CD14-positive monocyte (primary cell): Measurements from ENCODE around the gene BANF1. TPM values are rescaled to one million over a fixed set of nuclear protein-coding genes. Genes with fewer than 3 reads are reported as not detected.

Experiments
- DNase-seq, 3 donors: peaks; one replicate each; pipeline ENCODE4 v3.0.0-alpha.2; 2011 to 2022
- H2AFZ ChIP-seq: 2 replicates; pipeline ENCODE4 v1.6.0; 2012; ENCODE audit warnings: mild to moderate bottlenecking, low read depth, low read length, inconsistent platforms; ENCODE audit not compliant: insufficient read depth, poor library complexity, severe bottlenecking
- H3K27ac ChIP-seq, 2 donors: 1 replicate in 1 of 2; 2 replicates in 1 of 2; pipeline ENCODE4 v1.5.1; 2012 to 2013; ENCODE audit warnings: low read length in 2 of 2, control low read depth in 1 of 2, inconsistent platforms in 1 of 2, low read depth in 1 of 2, mild to moderate bottlenecking in 1 of 2
- H3K27me3 ChIP-seq, 2 donors: one replicate each; pipeline versions ENCODE4 v1.6.0 to v1.6.1; 2011 to 2013; ENCODE audit warnings: low read length in 2 of 2; ENCODE audit not compliant: control insufficient read depth in 2 of 2, insufficient read depth in 2 of 2
- H3K36me3 ChIP-seq, 2 donors: replicated peaks in 1 of 2; 1 replicate in 1 of 2; 2 replicates in 1 of 2; pipeline versions ENCODE4 v1.5.1 to v1.6.1; 2012 to 2013; ENCODE audit warnings: low read length in 2 of 2, control low read depth in 1 of 2, inconsistent platforms in 1 of 2, mild to moderate bottlenecking in 1 of 2; ENCODE audit not compliant: insufficient read depth in 2 of 2, control insufficient read depth in 1 of 2
- H3K4me1 ChIP-seq, 2 donors: 1 replicate in 1 of 2; 2 replicates in 1 of 2; pipeline versions ENCODE4 v1.5.1 to v1.6.1; 2012 to 2013; ENCODE audit warnings: low read length in 2 of 2, control low read depth in 1 of 2, inconsistent platforms in 1 of 2, mild to moderate bottlenecking in 1 of 2, moderate library complexity in 1 of 2; ENCODE audit not compliant: insufficient read depth in 2 of 2, control insufficient read depth in 1 of 2
- H3K4me2 ChIP-seq: replicated peaks from 2 replicates; pipeline ENCODE3; 2012; ENCODE audit warnings: low read length, moderate library complexity, mild to moderate bottlenecking; ENCODE audit not compliant: poor library complexity, severe bottlenecking; ENCODE audit errors: extremely low read depth
- H3K4me3 ChIP-seq, 3 experiments: fragments of 200-600 bp in 1 of 3; sonication (generic) in 1 of 3; replicated peaks in 1 of 3; 1 replicate in 2 of 3; 2 replicates in 1 of 3; pipeline ENCODE4 v1.5.1; 2011 to 2013; ENCODE audit warnings: low read length in 3 of 3, mild to moderate bottlenecking in 3 of 3, control low read depth in 2 of 3, low read depth in 2 of 3, inconsistent platforms in 1 of 3, moderate library complexity in 1 of 3
- H3K79me2 ChIP-seq: 2 replicates; pipeline ENCODE4 v1.6.0; 2012; ENCODE audit warnings: mild to moderate bottlenecking, control low read depth, inconsistent platforms, low read length, moderate library complexity; ENCODE audit not compliant: insufficient read depth
- H3K9ac ChIP-seq: 2 replicates; pipeline ENCODE4 v1.6.0; 2017; ENCODE audit warnings: low read length, mild to moderate bottlenecking; ENCODE audit not compliant: insufficient read depth, poor library complexity, severe bottlenecking
- H3K9me3 ChIP-seq, 2 donors: replicated peaks in 1 of 2; 1 replicate in 1 of 2; 2 replicates in 1 of 2; pipeline versions ENCODE4 v1.5.1 to v1.6.1; 2012 to 2013; ENCODE audit warnings: low read length in 2 of 2, control low read depth in 1 of 2; ENCODE audit not compliant: control insufficient read depth in 1 of 2, insufficient read depth in 1 of 2
- H4K20me1 ChIP-seq: 2 replicates; pipeline ENCODE4 v1.6.0; 2012; ENCODE audit warnings: mild to moderate bottlenecking, low read length, control low read depth, moderate library complexity; ENCODE audit not compliant: insufficient read depth
- H3K27ac Mint-ChIP-seq, 7 donors: one replicate each; pipeline ENCODE4 v1.8.0; 2020; ENCODE audit warnings: mild to moderate bottlenecking in 7 of 7, mixed read lengths in 7 of 7, moderate library complexity in 6 of 7, inconsistent platforms in 2 of 7
- H3K27me3 Mint-ChIP-seq, 3 donors: one replicate each; pipeline ENCODE4 v1.8.0; 2021 to 2022; ENCODE audit warnings: low read depth in 3 of 3, mild to moderate bottlenecking in 3 of 3, mixed read lengths in 3 of 3, moderate library complexity in 3 of 3, inconsistent platforms in 1 of 3
- H3K36me3 Mint-ChIP-seq, 2 donors: one replicate each; pipeline ENCODE4 v1.8.0; 2020; ENCODE audit warnings: mixed read lengths in 2 of 2, inconsistent platforms in 1 of 2, mild to moderate bottlenecking in 1 of 2
- H3K4me1 Mint-ChIP-seq: one replicate; pipeline ENCODE4 v1.8.0; 2020; ENCODE audit warnings: mild to moderate bottlenecking, mixed read lengths
- H3K4me3 Mint-ChIP-seq, 2 donors: one replicate each; pipeline ENCODE4 v1.8.0; 2020; ENCODE audit warnings: mild to moderate bottlenecking in 2 of 2, mixed read lengths in 2 of 2, moderate library complexity in 1 of 2
- H3K9me3 Mint-ChIP-seq, 7 donors: one replicate each; pipeline ENCODE4 v1.8.0; 2020 to 2022; ENCODE audit warnings: mixed read lengths in 7 of 7, mild to moderate bottlenecking in 6 of 7, moderate library complexity in 6 of 7, inconsistent platforms in 2 of 7
- CTCF ChIP-seq: fragments of 200-600 bp; IDR thresholded peaks from one replicate; pipeline ENCODE4 v1.8.0; 2022; ENCODE audit warnings: antibody characterized with exemption, mild to moderate bottlenecking
- WGBS: methylation state at CpG from one replicate; pipeline ENCODE4 v1.1.5; 2013; ENCODE audit warnings: missing lambda C conversion rate; ENCODE audit not compliant: insufficient coverage; 5-methylcytosine and 5-hydroxymethylcytosine counted together
- intact Hi-C, 2 donors: fragments of 100-400 bp; cut with micrococcal nuclease; formaldehyde crosslinking; loops; one replicate each; pipeline versions ENCODE4 v1.15.0 to v1.15.1; 2023
- polyA minus RNA-seq: library from RNA; depleted of rRNA, polyadenylated mRNA; stranded (reverse); fragments of >200 nt; gene quantifications from 2 replicates; pipeline ENCODE4 v1.2.3, GENCODE V29; 2012
- polyA plus RNA-seq, 3 donors: library from polyadenylated mRNA; depleted of rRNA in 1 of 3; unstranded in 2 of 3; stranded (reverse) in 1 of 3; fragments of 300-500 nt in 2 of 3; fragments of >200 nt in 1 of 3; fragmentation: Illumina TruSeq in 2 of 3; gene quantifications; 1 replicate in 2 of 3; 2 replicates in 1 of 3; pipeline ENCODE4 v1.2.3, GENCODE V29; 2012 to 2021
- total RNA-seq, 12 experiments: library from RNA in 1 of 12; stranded (reverse) in 1 of 12; fragments of 120-200 nt in 1 of 12; gene quantifications; one replicate each; pipeline ENCODE4 v1.2.4 and lab custom pipeline; 2013 to 2026; ENCODE audit warnings: mixed read lengths in 6 of 12, inconsistent platforms in 1 of 12

The BANF1 gene
- total RNA-seq (2013) = 22.4 TPM
- 100 to 1,000 TPM in 2 of 3 donors, 10 to 100 TPM in 1; 79.9 to 175 (median 142) TPM for polyA plus RNA-seq
- polyA minus RNA-seq = 13.2 and 28.4 TPM in 2 replicates
- 0.87 to 14.1 (median 10.4) reads per million in 11 experiments for total RNA-seq (lab: John Stamatoyannopoulos, UW)

- H3K36me3 Mint-ChIP-seq = peaks cover 42 to 64% of the 10 kb centered on the region in 2 donors
- peaks cover 16 to 27% of the 10 kb centered on the region in 2 donors for H3K4me1 ChIP-seq
- H3K9me3 ChIP-seq = no peaks in the 10 kb centered on the region
These were observed at the start of gene BANF1, which contains the start of gene EIF1AD for GRCh38 chr11:66001942-66002647. BANF1 (plus strand) TSS chr11:66002503; CDS start chr11:66003251, 748 bp downstream. EIF1AD (minus strand) TSS chr11:66002157; CDS start chr11:66000389, 1,768 bp downstream.

More at GRCh38 chr11:66001942-66002647, at the start of gene BANF1, which contains the start of gene EIF1AD:
- peak within 1 kb of the TSS; percentile 93 for H2AFZ ChIP-seq
- H3K27ac ChIP-seq = peak within 1 kb of the TSS; percentile 92 to 95
- peaks cover 34% of the 10 kb centered on the region for H4K20me1 ChIP-seq
- peak within 1 kb of the TSS; percentile 97 to 98 for H3K4me3 Mint-ChIP-seq
- H3K79me2 ChIP-seq = peaks cover 45% of the 10 kb centered on the region
- no peak for TF ChIP-seq CTCF
- WGBS = 0% methylated on average over 55 of the region's 55 CpGs
- peak within 1 kb of the TSS; percentile 62 to 97 (median 95) for H3K4me3 ChIP-seq
- peak; percentile 91 to 97 (median 95) for DNase-seq
- no peaks in the 10 kb centered on the region for H3K27me3 Mint-ChIP-seq
- H3K36me3 ChIP-seq = peaks cover 40 to 60% of the 10 kb centered on the region in 2 donors
- no peaks in the 10 kb centered on the region for H3K9me3 Mint-ChIP-seq
- H3K4me1 Mint-ChIP-seq = peaks cover 18% of the 10 kb centered on the region
- intact Hi-C loops = loop anchor here (2.0 to 5.0 kb wide), 3 partner anchors 21 to 40 kb away; partner anchors contain the start of gene SART1 (in 1 of the 2)
- no peaks in the 10 kb centered on the region for H3K27me3 ChIP-seq
- peak within 1 kb of the TSS; percentile 98 to 100 (median 100) for H3K27ac Mint-ChIP-seq
- peak within 1 kb of the TSS; percentile 89 for H3K4me2 ChIP-seq
- H3K9ac ChIP-seq = peak within 1 kb of the TSS; percentile 86
